GM23248 (cell line): ENCODE measurements around the gene MYO7B. TPM values are rescaled to one million over a fixed set of nuclear protein-coding genes. Genes with fewer than 3 reads are reported as not detected.
A peak's percentile ranks its signal among the peaks of the same experiment; 100 is the strongest.

Experiments used
- DNase-seq: peaks from one replicate; pipeline ENCODE4 v3.0.0-alpha.2; 2015
- H2AFZ ChIP-seq: fragments of 200-600 bp; sonication (generic); 2 replicates; pipeline ENCODE4 v1.6.1; 2016; ENCODE audit warnings: antibody characterized with exemption
- H3F3A ChIP-seq: fragments of 200-600 bp; sonication (generic); 2 replicates; pipeline ENCODE4 v1.6.1; 2016; ENCODE audit warnings: mild to moderate bottlenecking, antibody characterized with exemption, mixed run types; ENCODE audit not compliant: insufficient read depth
- H3K27ac ChIP-seq: fragments of 200-600 bp; sonication (generic); 2 replicates; pipeline ENCODE4 v1.5.1; 2016; ENCODE audit warnings: mild to moderate bottlenecking
- H3K27me3 ChIP-seq: fragments of 200-600 bp; sonication (generic); replicated peaks from 2 replicates; pipeline ENCODE4 v1.6.1; 2016; ENCODE audit warnings: mild to moderate bottlenecking; ENCODE audit not compliant: insufficient read depth
- H3K36me3 ChIP-seq: fragments of 200-600 bp; sonication (generic); 2 replicates; pipeline ENCODE4 v1.6.1; 2016; ENCODE audit warnings: low read depth, mild to moderate bottlenecking
- H3K4me1 ChIP-seq: fragments of 200-600 bp; sonication (generic); 2 replicates; pipeline ENCODE4 v1.6.1; 2016; ENCODE audit warnings: mild to moderate bottlenecking; ENCODE audit not compliant: insufficient read depth
- H3K4me2 ChIP-seq: fragments of 200-600 bp; sonication (generic); one replicate; pipeline ENCODE4 v1.6.1; 2016; ENCODE audit warnings: mild to moderate bottlenecking; ENCODE audit not compliant: unreplicated experiment
- H3K4me3 ChIP-seq: fragments of 200-600 bp; sonication (generic); 2 replicates; pipeline ENCODE4 v1.5.1; 2016; ENCODE audit warnings: mild to moderate bottlenecking
- H3K79me2 ChIP-seq: fragments of 200-600 bp; sonication (generic); 2 replicates; pipeline ENCODE4 v1.6.1; 2016; ENCODE audit warnings: mild to moderate bottlenecking; ENCODE audit not compliant: insufficient read depth
- H3K9ac ChIP-seq: fragments of 200-600 bp; sonication (generic); 2 replicates; pipeline ENCODE4 v1.6.1; 2016; ENCODE audit warnings: mild to moderate bottlenecking
- H3K9me2 ChIP-seq: fragments of 200-600 bp; sonication (generic); 2 replicates; pipeline ENCODE4 v1.6.1; 2016; ENCODE audit warnings: mixed run types, mild to moderate bottlenecking, moderate library complexity; ENCODE audit not compliant: insufficient read depth
- H3K9me3 ChIP-seq: fragments of 200-600 bp; sonication (generic); one replicate; pipeline ENCODE4 v1.6.1; 2017; ENCODE audit warnings: low read depth
- H4K20me1 ChIP-seq: fragments of 200-600 bp; sonication (generic); 2 replicates; pipeline ENCODE4 v1.6.0; 2016; ENCODE audit not compliant: insufficient read depth
- EZH2 ChIP-seq: fragments of 200-600 bp; sonication (generic); IDR thresholded peaks from 2 replicates; pipeline ENCODE4 v1.6.1; 2018; ENCODE audit warnings: antibody characterized with exemption, mild to moderate bottlenecking; ENCODE audit not compliant: insufficient read depth, poor library complexity, severe bottlenecking
- EZH2phosphoT487 ChIP-seq: fragments of 200-600 bp; sonication (generic); IDR thresholded peaks from 2 replicates; pipeline ENCODE4 v1.6.1; 2018; ENCODE audit warnings: antibody characterized with exemption, moderate library complexity, mild to moderate bottlenecking, low read depth; ENCODE audit not compliant: insufficient read depth
- WGBS, 2 experiments: methylation state at CpG; one replicate each; pipeline ENCODE4 v1.1.6; 2015 to 2017; ENCODE audit warnings: low lambda C conversion rate in 2 of 2, low coverage in 1 of 2; ENCODE audit errors: missing lambda C conversion rate in 2 of 2; 5-methylcytosine and 5-hydroxymethylcytosine counted together
- in situ Hi-C: fragments of 300-500 bp; cut with MboI; formaldehyde crosslinking; loops from 2 replicates; pipeline ENCODE4 v1.15.0; 2020
- polyA plus RNA-seq: library from polyadenylated mRNA; unstranded; fragments of >200 nt; fragmentation: Nextera tagmentation; extraction: Ambion mirVana; gene quantifications from 2 replicates; pipeline ENCODE4 v1.2.1, GENCODE V29; 2016
- total RNA-seq: library from RNA; depleted of rRNA; stranded (reverse); fragments of >200 nt; shearing (Covaris generic); gene quantifications from 2 replicates; pipeline ENCODE4 v1.2.3, GENCODE V29; 2014

MYO7B gene
- total and polyA plus RNA-seq, 2 experiments from 2014 or later: not detected

- H3K36me3 ChIP-seq: no peaks in the 10 kb centered on the region
- H4K20me1 ChIP-seq: no peaks in the 10 kb centered on the region
- peak overlapping the region; percentile 16 for H2AFZ ChIP-seq
- no peak overlapping the region for H3K4me3 ChIP-seq
- H3K9me3 ChIP-seq: no peaks in the 10 kb centered on the region
- peak overlapping the region; percentile 31 for H3K4me2 ChIP-seq
- TF ChIP-seq EZH2phosphoT487: no peak
- TF ChIP-seq EZH2: no peak
- H3K27me3 ChIP-seq: peaks cover 11% of the 10 kb centered on the region
- in situ Hi-C loops: no loop called here
- H3K9me2 ChIP-seq: no peaks in the 10 kb centered on the region
- DNase-seq: peak; percentile 82
- H3K79me2 ChIP-seq: no peaks in the 10 kb centered on the region
- H3K9ac ChIP-seq: peak overlapping the region; percentile 52
- H3K4me1 ChIP-seq: peaks cover 20% of the 10 kb centered on the region
- peaks cover 13% of the 10 kb centered on the region for H3F3A ChIP-seq
- H3K27ac ChIP-seq: peak overlapping the region; percentile 67
- WGBS, 2 experiments: 15 to 16% methylated on average over 5 of the region's 5 CpGs
Measured at GRCh38 chr2:127560931-127561280, 25.4 kb downstream of the MYO7B start.

DNA sequence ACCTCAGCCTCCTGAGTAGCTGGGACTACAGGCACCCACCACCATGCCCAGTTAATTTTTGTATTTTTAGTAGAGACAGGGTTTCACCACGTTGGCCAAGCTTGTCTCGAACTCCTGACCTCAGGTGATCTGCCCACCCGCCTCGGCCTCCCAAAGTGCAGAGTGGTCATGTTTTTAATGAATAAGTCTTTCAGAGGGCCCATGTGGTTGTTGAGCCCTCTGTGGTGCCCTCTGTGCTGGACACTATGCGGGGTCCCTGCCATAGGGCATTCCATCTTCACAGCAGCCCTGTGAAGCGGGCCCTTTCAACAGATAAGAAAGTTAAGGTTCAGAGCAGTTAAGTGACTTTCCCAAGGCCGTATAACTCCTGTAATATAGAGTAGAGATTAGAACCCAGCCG, 25.9 kb downstream of the MYO7B start:
- no peak overlapping the region for H3K4me3 ChIP-seq
- no peak overlapping the region for H2AFZ ChIP-seq
- no peaks in the 10 kb centered on the region for H3K9me2 ChIP-seq
- H3F3A ChIP-seq: peaks cover 13% of the 10 kb centered on the region
- no peaks in the 10 kb centered on the region for H3K79me2 ChIP-seq
- in situ Hi-C loops: no loop called here
- peaks cover 11% of the 10 kb centered on the region for H3K27me3 ChIP-seq
- no peak for DNase-seq
- H3K36me3 ChIP-seq: no peaks in the 10 kb centered on the region
- no peaks in the 10 kb centered on the region for H3K9me3 ChIP-seq
- no peaks in the 10 kb centered on the region for H4K20me1 ChIP-seq
- no peak for TF ChIP-seq EZH2
- TF ChIP-seq EZH2phosphoT487: no peak
- peak overlapping the region; percentile 67 for H3K27ac ChIP-seq
- peak overlapping the region; percentile 52; the same call in 1 of the 2 replicates for H3K9ac ChIP-seq
- peaks cover 20% of the 10 kb centered on the region for H3K4me1 ChIP-seq
- WGBS, 2 experiments: 83 to 89% methylated on average over 8 of the region's 8 CpGs
- no peak overlapping the region for H3K4me2 ChIP-seq

- Histone ChIP-seq H3K4me1 (peaks cover 20% of the 10 kb centered on the region), H3K9me2 (no peaks in the 10 kb centered on the region), H2AFZ (no peak overlapping the region), H3K36me3 (no peaks in the 10 kb centered on the region), H3K79me2 (no peaks in the 10 kb centered on the region), H3K4me2 (no peak overlapping the region), H3K27me3 (0 out of 2 replicates have a peak, but pooled peaks cover 2% of the 10 kb centered on the region), H3K27ac (no peak overlapping the region), H3K4me3 (no peak overlapping the region), H3F3A (peaks cover 13% of the 10 kb centered on the region), H3K9ac (no peak overlapping the region), H4K20me1 (no peaks in the 10 kb centered on the region), H3K9me3 (no peaks in the 10 kb centered on the region)
- WGBS, 2 experiments: 90 to 95% methylated on average over 2 of the region's 2 CpGs
- no peak for DNase-seq
- in situ Hi-C loops: no loop called here
- TF ChIP-seq EZH2 (no peak), EZH2phosphoT487 (no peak)
Measured at GRCh38 chr2:127562936-127563335, 27.5 kb downstream of the MYO7B start.

DNA sequence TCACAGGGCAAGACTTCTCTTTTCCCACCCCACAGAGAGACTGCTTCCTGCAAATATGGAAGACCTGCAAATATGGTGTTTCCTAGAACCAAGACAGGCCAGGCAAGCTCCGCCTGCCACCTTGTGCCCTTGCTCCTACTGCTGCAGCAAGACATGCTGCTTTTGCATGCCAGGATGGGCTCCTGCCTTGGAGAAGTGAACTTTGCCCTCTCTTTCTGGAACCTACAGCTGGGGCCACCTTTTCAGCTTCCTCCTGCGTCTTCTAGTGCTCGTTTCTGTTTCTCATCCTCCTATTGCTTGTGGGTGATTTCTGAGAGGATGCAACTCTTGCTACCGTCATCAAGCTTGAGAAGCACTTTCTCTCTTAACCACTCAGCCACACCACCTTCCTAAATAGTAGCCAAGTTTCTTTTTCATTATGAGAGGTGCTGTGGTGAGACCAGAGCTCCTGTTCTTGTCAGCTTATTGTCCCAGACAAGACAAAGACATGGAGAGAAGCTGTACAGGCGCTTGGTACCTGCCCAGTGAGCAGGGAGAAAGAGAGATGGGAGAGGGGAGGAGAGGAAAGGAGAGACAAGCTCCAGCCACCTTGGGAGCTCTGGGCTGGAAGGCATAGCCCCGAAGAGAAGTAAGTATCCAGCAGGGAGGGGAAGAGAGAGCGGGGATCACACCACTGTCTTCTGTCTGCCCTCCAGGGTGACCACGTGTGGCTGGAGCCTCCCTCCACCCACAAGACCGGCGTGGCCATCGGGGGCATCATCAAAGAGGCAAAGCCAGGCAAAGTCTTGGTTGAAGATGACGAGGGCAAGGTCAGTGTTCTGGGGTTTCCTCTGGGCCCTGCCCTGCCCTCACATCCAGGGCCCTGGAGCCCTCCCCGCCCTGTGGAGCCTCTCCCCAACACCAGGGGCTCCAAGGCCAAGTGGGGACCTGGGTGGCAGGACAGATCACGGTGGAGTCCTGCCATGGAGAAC, 28.3 kb downstream of the MYO7B start:
- peaks cover 13% of the 10 kb centered on the region for H3F3A ChIP-seq
- H3K79me2 ChIP-seq: no peaks in the 10 kb centered on the region
- no peaks in the 10 kb centered on the region for H3K36me3 ChIP-seq
- H3K4me3 ChIP-seq: no peak overlapping the region
- no peaks in the 10 kb centered on the region for H3K27me3 ChIP-seq
- H3K4me1 ChIP-seq: peaks cover 27% of the 10 kb centered on the region
- no peaks in the 10 kb centered on the region for H4K20me1 ChIP-seq
- H3K9me2 ChIP-seq: no peaks in the 10 kb centered on the region
- H3K9me3 ChIP-seq: no peaks in the 10 kb centered on the region
- H2AFZ ChIP-seq: no peak overlapping the region
- no peak for DNase-seq
- in situ Hi-C loops: no loop called here
- TF ChIP-seq EZH2phosphoT487 (no peak), EZH2 (no peak)
- no peak overlapping the region for H3K27ac ChIP-seq
- H3K4me2 ChIP-seq: no peak overlapping the region
- WGBS, 2 experiments: 83 to 86% methylated on average over 13 to 14 of the region's 14 CpGs
- H3K9ac ChIP-seq: no peak overlapping the region
